Testis (tissue), 3 donors: Measurements from ENCODE around the gene CUEDC1. TPM values are rescaled to one million over a fixed set of nuclear protein-coding genes. Genes with fewer than 3 reads are reported as not detected.
A peak's percentile ranks its signal among the peaks of the same experiment; 100 is the strongest.

ENCODE experiments used
- DNase-seq: peaks from one replicate; pipeline ENCODE4 v3.0.0-alpha.2; 2019
- H3K27ac ChIP-seq, 2 donors: fragments of 200-600 bp; sonication (generic); one replicate each; pipeline ENCODE4 v1.5.1; 2019
- H3K27me3 ChIP-seq: fragments of 200-600 bp; sonication (generic); one replicate; pipeline ENCODE4 v1.5.1; 2019
- H3K36me3 ChIP-seq: fragments of 200-600 bp; sonication (generic); one replicate; pipeline ENCODE4 v1.5.1; 2017; ENCODE audit warnings: low read depth; ENCODE audit errors: missing control alignments
- H3K4me1 ChIP-seq: fragments of 200-600 bp; sonication (generic); one replicate; pipeline ENCODE4 v1.5.1; 2019
- H3K4me3 ChIP-seq, 2 donors: fragments of 200-600 bp; sonication (generic); one replicate each; pipeline ENCODE4 v1.5.1; 2017 to 2019
- H3K9me3 ChIP-seq: fragments of 200-600 bp; sonication (generic); one replicate; pipeline ENCODE4 v1.5.1; 2017
- CTCF ChIP-seq, 3 experiments: fragments of 450-650 bp in 2 of 3; fragments of 200-600 bp in 1 of 3; sonication (generic) in 1 of 3; IDR thresholded peaks; one replicate each; pipeline ENCODE4 v1.5.1; 2016 to 2019; ENCODE audit warnings: antibody characterized with exemption in 3 of 3, mild to moderate bottlenecking in 2 of 3, moderate library complexity in 1 of 3
- POLR2A ChIP-seq: fragments of 450-650 bp; IDR thresholded peaks from one replicate; pipeline ENCODE4 v1.6.1; 2017; ENCODE audit warnings: antibody characterized with exemption, mild to moderate bottlenecking, moderate library complexity
- WGBS, 2 donors: methylation state at CpG; one replicate each; pipeline ENCODE4 v1.1.5; 2018; 5-methylcytosine and 5-hydroxymethylcytosine counted together
- intact Hi-C: fragments of 100-400 bp; cut with DNase I; formaldehyde crosslinking; loops from one replicate; pipeline ENCODE4 v1.15.1; 2023; ENCODE audit warnings: low total_unique reads
- polyA plus RNA-seq: library from polyadenylated mRNA; stranded (reverse); fragments of 350-450 nt; fragmentation: Illumina TruSeq; extraction: RNeasy Lipid Tissue Mini Kit (QIAGEN cat#74804); gene quantifications from one replicate; pipeline ENCODE4 v1.2.3, GENCODE V29; 2014; ENCODE audit warnings: low read depth, low replicate concordance; ENCODE audit not compliant: insufficient read depth
- total RNA-seq, 2 donors: library from RNA; depleted of rRNA; stranded (reverse); fragments of >200 nt; gene quantifications; one replicate each; pipeline ENCODE4 v1.2.3, GENCODE V29; 2016

The CUEDC1 gene
- total and polyA plus RNA-seq, 3 donors from 2014 or later = 6.5 to 13.3 (median 8.6) TPM

- no peak for TF ChIP-seq POLR2A
- Histone ChIP-seq H3K9me3 (no peaks in the 10 kb centered on the region), H3K27me3 (no peaks in the 10 kb centered on the region), H3K4me3 (no peak overlapping the region), H3K4me1 (peaks cover 28% of the 10 kb centered on the region), H3K27ac (no peak overlapping the region), H3K36me3 (no peaks in the 10 kb centered on the region)
- intact Hi-C loops = no loop called here
- WGBS, 2 donors = 94 to 100% methylated on average over 1 to 2 of the region's 2 CpGs
- DNase-seq = no peak
These were observed 66.0 kb downstream of the CUEDC1 start for GRCh38 chr17:57889252-57889651.

GRCh38 chr17:57888311-57889216, 66.6 kb downstream of the CUEDC1 start:
- H3K36me3 ChIP-seq = no peaks in the 10 kb centered on the region
- no peak overlapping the region for H3K4me3 ChIP-seq
- no peak overlapping the region for H3K27ac ChIP-seq
- intact Hi-C loops = no loop called here
- H3K4me1 ChIP-seq = peaks cover 22% of the 10 kb centered on the region
- no peaks in the 10 kb centered on the region for H3K27me3 ChIP-seq
- TF ChIP-seq POLR2A = no peak
- TF ChIP-seq CTCF (IDR thresholded peaks at IDR 0.05) = no peak
- H3K9me3 ChIP-seq = no peaks in the 10 kb centered on the region
- 78 to 88% methylated on average over 12 of the region's 12 CpGs for WGBS, 2 donors
- no peak for DNase-seq

- peaks cover 10% of the 10 kb centered on the region for H3K4me1 ChIP-seq
- H3K9me3 ChIP-seq = no peaks in the 10 kb centered on the region
- H3K27me3 ChIP-seq = no peaks in the 10 kb centered on the region
- no peak for TF ChIP-seq POLR2A
- no peak for TF ChIP-seq CTCF (IDR thresholded peaks at IDR 0.05)
- H3K4me3 ChIP-seq = no peak overlapping the region
- 77 to 88% methylated on average over 4 of the region's 4 CpGs for WGBS, 2 donors
- no peak overlapping the region for H3K27ac ChIP-seq
- intact Hi-C loops = no loop called here
- no peak for DNase-seq
- no peaks in the 10 kb centered on the region for H3K36me3 ChIP-seq
These were observed 68.1 kb downstream of the CUEDC1 start for GRCh38 chr17:57887161-57887560.

- H3K27ac ChIP-seq = no peak overlapping the region
- intact Hi-C loops = no loop called here
- H3K36me3 ChIP-seq = no peaks in the 10 kb centered on the region
- no peak overlapping the region for H3K4me3 ChIP-seq
- DNase-seq = no peak
- no peaks in the 10 kb centered on the region for H3K9me3 ChIP-seq
- TF ChIP-seq CTCF (IDR thresholded peaks at IDR 0.05) (no peak), POLR2A (no peak)
- WGBS, 2 donors = 66 to 86% methylated on average over 4 of the region's 4 CpGs
- peaks cover 11% of the 10 kb centered on the region for H3K4me1 ChIP-seq
- H3K27me3 ChIP-seq = no peaks in the 10 kb centered on the region
These were observed 69.2 kb downstream of the CUEDC1 start for GRCh38 chr17:57886020-57886419.

GRCh38 chr17:57885148-57885915, 69.9 kb downstream of the CUEDC1 start:
- H3K27ac ChIP-seq = no peak overlapping the region
- peaks cover 11% of the 10 kb centered on the region for H3K4me1 ChIP-seq
- no peaks in the 10 kb centered on the region for H3K27me3 ChIP-seq
- 77 to 84% methylated on average over 36 to 52 of the region's 67 CpGs for WGBS, 2 donors
- no peak for DNase-seq
- TF ChIP-seq CTCF (IDR thresholded peaks at IDR 0.05) (no peak), POLR2A (no peak)
- intact Hi-C loops = no loop called here
- peak overlapping the region in 1 of 2 donors; percentile 34 for H3K4me3 ChIP-seq
- no peaks in the 10 kb centered on the region for H3K9me3 ChIP-seq
- no peaks in the 10 kb centered on the region for H3K36me3 ChIP-seq
